Uterus (tissue), 4 donors: ENCODE measurements around the gene RPL3. TPM values are rescaled to one million over a fixed set of nuclear protein-coding genes. Genes with fewer than 3 reads are reported as not detected.
"Not testable (repeated sequence)": the region's sequence is repeated elsewhere in the genome, so short reads cannot be mapped to it uniquely, and the experiment has no call there.

Experiments used
- DNase-seq, 2 donors: peaks; one replicate each; pipeline ENCODE4 v3.0.0-alpha.2; 2019 to 2020
- H3K27ac ChIP-seq, 2 donors: fragments of 200-600 bp; sonication (generic); 1 replicate in 1 of 2; 2 replicates in 1 of 2; pipeline ENCODE4 v1.5.1; 2016 to 2018
- H3K27me3 ChIP-seq, 2 donors: fragments of 200-600 bp; sonication (generic); one replicate each; pipeline ENCODE4 v1.5.1; 2018 to 2019; ENCODE audit warnings: control low read depth in 1 of 2
- H3K36me3 ChIP-seq, 2 donors: fragments of 200-600 bp; sonication (generic); one replicate each; pipeline ENCODE4 v1.5.1; 2019; ENCODE audit warnings: control low read depth in 1 of 2
- H3K4me1 ChIP-seq, 2 donors: fragments of 200-600 bp; sonication (generic); one replicate each; pipeline ENCODE4 v1.5.1; 2018 to 2019; ENCODE audit warnings: control low read depth in 1 of 2
- H3K4me3 ChIP-seq, 2 donors: fragments of 200-600 bp; sonication (generic); 1 replicate in 1 of 2; 2 replicates in 1 of 2; pipeline ENCODE4 v1.5.1; 2018 to 2019; ENCODE audit warnings: mild to moderate bottlenecking in 1 of 2
- H3K9me3 ChIP-seq, 2 donors: fragments of 200-600 bp; sonication (generic); one replicate each; pipeline ENCODE4 v1.5.1; 2019; ENCODE audit warnings: control low read depth in 1 of 2
- POLR2A ChIP-seq, 2 donors: fragments of 450-650 bp; IDR thresholded peaks; one replicate each; pipeline ENCODE4 v1.6.1; 2016; ENCODE audit warnings: antibody characterized with exemption in 2 of 2, mild to moderate bottlenecking in 1 of 2, moderate library complexity in 1 of 2
- intact Hi-C: fragments of 100-400 bp; cut with DNase I; formaldehyde crosslinking; loops from one replicate; pipeline ENCODE4 v1.15.1; 2023; ENCODE audit warnings: low total_unique reads
- total RNA-seq, 4 donors: library from RNA; depleted of rRNA in 3 of 4; stranded (reverse); fragments of >200 nt in 3 of 4; gene quantifications; one replicate each; pipeline versions ENCODE4 v1.1.0 to v1.2.4, GENCODE V29; 2014 to 2023
- TF ChIP-seq, protein P1 (sequence below), 4 experiments: fragments of 200-600 bp in 2 of 4; fragments of 450-650 bp in 2 of 4; sonication (generic) in 2 of 4; IDR thresholded peaks; one replicate each; pipeline ENCODE4 v1.5.1; 2016 to 2019; ENCODE audit warnings: antibody characterized with exemption in 4 of 4, mild to moderate bottlenecking in 2 of 4, moderate library complexity in 1 of 4
- donor health status: DM: yes; HTN: yes; CAD: no.

The RPL3 gene
- total RNA-seq, 4 donors from 2014 or later = 1,498 to 2,840 (median 2,333) TPM

DNA sequence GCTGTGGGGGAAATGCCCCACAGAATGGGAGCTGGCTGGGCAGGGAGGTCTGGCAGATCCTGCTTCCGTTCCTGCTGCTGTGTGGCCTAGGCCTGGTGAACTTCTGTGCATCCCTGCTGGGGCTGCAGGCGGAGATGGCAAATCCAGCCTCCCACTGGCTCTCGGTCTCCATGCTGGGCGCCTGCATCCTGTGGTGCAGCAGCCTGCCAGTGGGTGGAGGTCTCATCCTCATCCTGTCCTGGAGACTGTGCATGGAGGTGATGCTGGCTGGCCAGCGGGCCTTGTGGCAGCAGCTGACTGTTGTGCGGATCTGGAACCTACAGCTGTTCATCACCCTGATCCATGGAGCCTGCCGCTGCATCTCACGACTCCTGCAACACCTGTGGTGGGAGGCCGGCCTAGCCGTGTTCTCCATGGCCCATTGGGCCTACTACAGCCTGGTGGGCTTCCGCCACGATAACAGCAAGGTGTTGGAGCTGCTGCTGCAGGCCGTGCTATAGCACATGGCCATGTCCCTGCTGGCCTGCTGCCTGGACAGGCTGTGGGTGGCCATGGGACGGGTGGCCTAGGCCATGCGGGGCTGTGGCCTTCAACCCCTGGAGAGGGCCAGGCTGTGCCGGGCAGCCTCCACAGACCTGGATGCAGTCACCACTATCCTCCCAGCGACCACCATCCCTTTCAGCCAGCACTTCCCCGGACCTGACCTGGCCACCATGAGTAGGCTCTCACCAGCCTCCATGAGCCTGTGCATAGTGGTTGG is 8.8 kb upstream of the RPL3 start:
- Histone ChIP-seq H3K36me3 (no peaks in the 10 kb centered on the region), H3K9me3 (no peaks in the 10 kb centered on the region), H3K27ac (no peak overlapping the region), H3K4me3 (no peak overlapping the region), H3K27me3 (no peaks in the 10 kb centered on the region), H3K4me1 (no peaks in the 10 kb centered on the region)
- DNase-seq = no peak
- intact Hi-C loops = no loop called here
- TF ChIP-seq, protein P1, sequence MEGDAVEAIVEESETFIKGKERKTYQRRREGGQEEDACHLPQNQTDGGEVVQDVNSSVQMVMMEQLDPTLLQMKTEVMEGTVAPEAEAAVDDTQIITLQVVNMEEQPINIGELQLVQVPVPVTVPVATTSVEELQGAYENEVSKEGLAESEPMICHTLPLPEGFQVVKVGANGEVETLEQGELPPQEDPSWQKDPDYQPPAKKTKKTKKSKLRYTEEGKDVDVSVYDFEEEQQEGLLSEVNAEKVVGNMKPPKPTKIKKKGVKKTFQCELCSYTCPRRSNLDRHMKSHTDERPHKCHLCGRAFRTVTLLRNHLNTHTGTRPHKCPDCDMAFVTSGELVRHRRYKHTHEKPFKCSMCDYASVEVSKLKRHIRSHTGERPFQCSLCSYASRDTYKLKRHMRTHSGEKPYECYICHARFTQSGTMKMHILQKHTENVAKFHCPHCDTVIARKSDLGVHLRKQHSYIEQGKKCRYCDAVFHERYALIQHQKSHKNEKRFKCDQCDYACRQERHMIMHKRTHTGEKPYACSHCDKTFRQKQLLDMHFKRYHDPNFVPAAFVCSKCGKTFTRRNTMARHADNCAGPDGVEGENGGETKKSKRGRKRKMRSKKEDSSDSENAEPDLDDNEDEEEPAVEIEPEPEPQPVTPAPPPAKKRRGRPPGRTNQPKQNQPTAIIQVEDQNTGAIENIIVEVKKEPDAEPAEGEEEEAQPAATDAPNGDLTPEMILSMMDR (IDR thresholded peaks at IDR 0.05) = no peak
- no peak for TF ChIP-seq POLR2A (IDR thresholded peaks at IDR 0.05)

DNA sequence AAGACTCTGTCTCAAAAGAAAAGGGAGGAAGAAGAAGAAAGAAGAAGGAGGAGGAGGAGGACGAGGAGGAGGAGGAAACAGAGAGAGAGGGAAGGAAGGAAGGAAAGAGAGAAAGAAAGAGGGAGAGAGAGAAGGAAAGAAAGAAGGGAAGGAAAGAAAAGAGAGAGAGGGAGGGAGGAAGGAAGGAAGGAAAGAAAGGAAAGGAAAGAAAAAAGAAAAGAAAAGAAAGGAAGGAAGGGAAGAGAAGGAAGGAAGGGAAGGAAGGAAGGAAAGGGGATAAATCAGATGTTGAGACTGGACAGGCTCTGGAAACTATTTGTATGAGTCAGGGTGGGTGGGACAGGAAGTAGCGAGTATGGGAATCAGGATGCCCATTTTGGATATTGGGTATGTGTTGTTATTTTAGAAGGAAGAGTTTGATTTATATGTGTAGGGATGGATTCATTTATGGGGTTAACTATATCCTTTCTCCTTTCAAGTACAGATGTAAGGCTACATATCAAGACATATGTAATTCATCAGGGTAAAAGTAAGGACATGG is 6.0 kb upstream of the RPL3 start:
- H3K27me3 ChIP-seq = no peaks in the 10 kb centered on the region
- no peak overlapping the region for H3K27ac ChIP-seq
- TF ChIP-seq, protein P1 (IDR thresholded peaks at IDR 0.05) = no peak
- no peaks in the 10 kb centered on the region for H3K4me1 ChIP-seq
- no peak overlapping the region for H3K4me3 ChIP-seq
- no peaks in the 10 kb centered on the region for H3K36me3 ChIP-seq
- no peak for DNase-seq
- no peaks in the 10 kb centered on the region for H3K9me3 ChIP-seq
- intact Hi-C loops = no loop called here

DNA sequence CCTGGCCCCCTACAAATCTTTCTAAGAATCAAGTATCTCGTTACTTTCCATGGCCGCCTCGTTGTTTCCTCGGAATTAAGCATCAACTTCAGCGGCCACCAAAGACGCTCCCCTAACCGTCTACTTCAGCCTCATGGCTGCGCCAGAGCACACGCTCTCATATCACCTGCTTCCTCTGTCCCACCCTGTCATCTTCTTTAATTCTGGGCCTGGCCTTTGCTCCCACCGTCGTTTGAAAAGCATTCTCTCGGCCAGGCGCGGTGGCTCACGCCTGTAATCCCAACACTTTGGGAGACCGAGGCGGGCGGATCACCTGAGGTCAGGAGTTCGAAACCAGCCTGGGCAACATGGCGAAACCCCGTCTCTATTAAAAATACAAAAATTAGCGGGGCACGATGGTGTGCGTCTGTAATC is 1.2 kb upstream of the RPL3 start:
- H3K27me3 ChIP-seq, H3K36me3 ChIP-seq, DNase-seq, H3K9me3 ChIP-seq, intact Hi-C loops: not testable (repeated sequence)
- H3K27ac ChIP-seq = peak overlapping the region; percentile 94 to 96
- peaks cover 0 to 18% of the 10 kb centered on the region in 2 donors for H3K4me1 ChIP-seq
- peak overlapping the region in 1 of 2 donors; percentile 60 for H3K4me3 ChIP-seq

DNA sequence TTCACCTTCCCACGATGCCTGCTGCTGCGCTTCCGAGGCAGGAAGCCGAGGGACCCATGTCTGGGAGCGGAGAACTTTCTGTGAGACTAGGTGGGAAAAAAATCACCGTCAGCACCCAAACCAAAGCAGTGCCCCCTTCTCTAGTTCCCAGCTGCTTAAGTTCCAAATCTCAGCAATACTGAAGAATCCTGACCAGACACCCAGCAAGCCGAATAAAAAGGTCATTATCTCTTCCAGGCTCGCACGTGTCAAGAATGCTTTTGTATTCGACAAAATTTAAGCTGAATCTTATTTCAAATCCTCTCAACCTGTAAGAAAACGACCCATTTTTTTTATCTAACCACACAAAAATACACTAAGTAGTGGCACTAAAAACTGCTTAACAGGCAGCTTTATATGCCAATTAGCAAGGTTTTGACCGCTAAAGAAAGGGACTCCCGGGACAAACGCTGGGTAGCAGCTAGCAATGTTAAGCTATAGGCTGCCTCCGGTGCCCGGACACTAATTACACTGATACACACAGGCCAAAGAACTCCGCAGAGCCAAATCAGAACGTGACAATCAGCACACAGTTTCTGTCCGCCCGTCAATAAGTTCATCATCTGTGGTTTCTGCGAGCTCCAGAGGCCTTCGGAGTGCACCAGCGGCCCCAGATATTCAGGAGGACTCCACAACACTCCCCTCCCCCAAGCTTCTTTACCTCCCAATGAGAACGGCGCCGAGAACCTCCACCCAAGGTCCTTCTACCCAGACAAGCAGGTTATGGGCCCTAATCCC is 728 bp downstream of the RPL3 start:
- peaks cover 0 to 24% of the 10 kb centered on the region in 2 donors for H3K4me1 ChIP-seq
- no peaks in the 10 kb centered on the region for H3K27me3 ChIP-seq
- intact Hi-C loops = loop anchor here (5.0 kb wide), 1 partner anchor 166 kb away; the partner anchor contains the start of gene CBX7
- peak overlapping the region; percentile 60 to 63 for H3K4me3 ChIP-seq
- H3K9me3 ChIP-seq = no peaks in the 10 kb centered on the region
- TF ChIP-seq, protein P1 (IDR thresholded peaks at IDR 0.05) = no peak
- TF ChIP-seq POLR2A (IDR thresholded peaks at IDR 0.05) = no peak
- no peaks in the 10 kb centered on the region for H3K36me3 ChIP-seq
- DNase-seq = no peak
- H3K27ac ChIP-seq = peak overlapping the region; percentile 94 to 96

DNA sequence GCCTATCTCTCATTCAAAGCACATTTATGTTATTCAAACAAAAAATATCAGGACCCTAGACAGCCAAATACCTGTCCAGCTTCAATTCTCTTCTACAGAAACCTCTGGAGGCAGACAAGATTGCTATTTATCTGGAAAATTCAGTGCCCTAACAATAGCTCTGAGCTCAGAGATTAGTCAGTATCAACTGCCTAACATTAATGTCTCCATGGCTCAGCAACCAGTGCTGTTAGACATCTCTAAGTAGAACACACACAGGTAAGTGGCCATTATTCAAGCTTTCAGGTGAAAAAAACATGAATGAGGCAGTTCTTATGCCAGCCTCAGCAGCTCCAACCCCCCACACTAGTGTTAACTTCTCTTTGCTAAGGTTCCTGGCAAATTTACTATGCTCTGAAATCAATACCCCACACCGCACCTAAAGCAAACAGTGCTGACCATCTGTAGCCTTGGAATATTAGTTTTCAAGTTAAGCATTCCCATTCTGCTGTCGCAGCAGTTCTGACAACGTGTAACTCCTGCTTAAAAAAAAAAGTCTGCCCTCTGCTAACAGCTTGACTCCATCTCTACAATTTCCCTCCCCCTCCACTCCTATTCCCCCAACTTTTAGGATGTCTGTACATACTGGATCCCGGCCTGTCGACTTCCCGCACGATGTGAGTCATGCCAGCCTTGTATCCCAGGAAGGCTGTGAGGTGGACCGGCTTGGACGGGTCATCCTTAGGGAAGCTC is 1.5 kb downstream of the RPL3 start:
- Histone ChIP-seq H3K27ac (peak overlapping the region; percentile 94 to 96), H3K27me3 (no peaks in the 10 kb centered on the region), H3K9me3 (no peaks in the 10 kb centered on the region), H3K4me3 (peak overlapping the region; percentile 60 to 63), H3K4me1 (peaks cover 0 to 24% of the 10 kb centered on the region in 2 donors), H3K36me3 (no peaks in the 10 kb centered on the region)
- DNase-seq = no peak
- intact Hi-C loops = loop anchor here (5.0 kb wide), 1 partner anchor 166 kb away; the partner anchor contains the start of gene CBX7
- TF ChIP-seq, protein P1 (IDR thresholded peaks at IDR 0.05) = no peak
